Stimulated activated CD8-positive, alpha-beta memory T cell treated with anti-CD3 and anti-CD28 coated beads, Interleukin-4, amount 100 ng/mL, for 48 hours (primary cell): ENCODE data around the gene HSD3B2.
"Not testable (repeated sequence)": the region's sequence is repeated elsewhere in the genome, so short reads cannot be mapped to it uniquely, and the experiment has no call there.

Source experiments
- DNase-seq: peaks from one replicate; pipeline ENCODE4 v3.0.0-alpha.2; 2020

HSD3B2 gene

GRCh38 chr1:119414950-119415349 lies at the start of gene HSD3B2:
TSS of gene HSD3B2 (plus strand) at chr1:119415150. CDS start at chr1:119415420, 270 bp downstream.
- no peak for DNase-seq

- no peak for DNase-seq
Observed at GRCh38 chr1:119366424-119366823, 48.5 kb upstream of the HSD3B2 start.

GRCh38 chr1:119367432-119368124 lies 47.4 kb upstream of the HSD3B2 start:
- no peak for DNase-seq

GRCh38 chr1:119368554-119368953 lies 46.4 kb upstream of the HSD3B2 start, which contains the start of gene HAO2:
TSS of gene HAO2 (plus strand) at chr1:119368785. CDS start at chr1:119381086, 12,301 bp downstream.
- no peak for DNase-seq

- no peak for DNase-seq
Observed at GRCh38 chr1:119370748-119371147, 44.2 kb upstream of the HSD3B2 start.

GRCh38 chr1:119371815-119372214 lies 43.1 kb upstream of the HSD3B2 start:
- no peak for DNase-seq

GRCh38 chr1:119372503-119373086 lies 42.4 kb upstream of the HSD3B2 start:
- DNase-seq, result no peak

- no peak for DNase-seq
Observed at GRCh38 chr1:119373465-119373864, 41.5 kb upstream of the HSD3B2 start.

- no peak for DNase-seq
Observed at GRCh38 chr1:119374208-119374874, 40.6 kb upstream of the HSD3B2 start.

GRCh38 chr1:119375366-119375765 lies 39.6 kb upstream of the HSD3B2 start:
- no peak for DNase-seq

GRCh38 chr1:119376594-119376993 lies 38.4 kb upstream of the HSD3B2 start:
- no peak for DNase-seq

GRCh38 chr1:119377594-119377993 lies 37.4 kb upstream of the HSD3B2 start:
- not testable (repeated sequence) for DNase-seq

- no peak for DNase-seq
Observed at GRCh38 chr1:119379117-119379516, 35.8 kb upstream of the HSD3B2 start.

GRCh38 chr1:119380304-119380703 lies 34.6 kb upstream of the HSD3B2 start:
- no peak for DNase-seq

GRCh38 chr1:119380983-119381662 lies 33.8 kb upstream of the HSD3B2 start:
- no peak for DNase-seq

GRCh38 chr1:119384591-119384990 lies 30.4 kb upstream of the HSD3B2 start:
- DNase-seq, result no peak

GRCh38 chr1:119385650-119386049 lies 29.3 kb upstream of the HSD3B2 start:
- no peak for DNase-seq

GRCh38 chr1:119387858-119388257 lies 27.1 kb upstream of the HSD3B2 start:
- no peak for DNase-seq

GRCh38 chr1:119388450-119388849 lies 26.5 kb upstream of the HSD3B2 start:
- no peak for DNase-seq

- DNase-seq, result no peak
Observed at GRCh38 chr1:119390526-119390925, 24.4 kb upstream of the HSD3B2 start.

- no peak for DNase-seq
Observed at GRCh38 chr1:119391749-119392148, 23.2 kb upstream of the HSD3B2 start.

- DNase-seq, result no peak
Observed at GRCh38 chr1:119394085-119394484, 20.9 kb upstream of the HSD3B2 start.

- DNase-seq, result no peak
Observed at GRCh38 chr1:119396982-119397381, 18.0 kb upstream of the HSD3B2 start.

- DNase-seq, result no peak
Observed at GRCh38 chr1:119397986-119398385, 17.0 kb upstream of the HSD3B2 start.
